Measurements from ENCODE around the gene NRROS. TPM values are rescaled to one million over a fixed set of nuclear protein-coding genes. Genes with fewer than 3 reads are reported as not detected.

The NRROS gene
- polyA plus RNA-seq, 2 donors = 0.77 to 0.92 TPM

- H3K36me3 ChIP-seq (ENCODE audit: control insufficient read depth in 2 of 2, insufficient read depth in 2 of 2, low read length in 1 of 2) = no peaks in the 10 kb centered on the region
- H3K27ac ChIP-seq (ENCODE audit: low read depth in 2 of 2, low read length in 1 of 2) = no peak overlapping the region
- no peaks in the 10 kb centered on the region for H3K9me3 ChIP-seq (ENCODE audit: control insufficient read depth in 2 of 2, insufficient read depth in 1 of 2, low read depth in 1 of 2, low read length in 1 of 2)
- peaks cover 0 to 2% of the 10 kb centered on the region in 2 donors for H3K4me1 ChIP-seq (ENCODE audit: control insufficient read depth in 2 of 2, insufficient read depth in 2 of 2, low read length in 1 of 2)
- no peak overlapping the region for H3K4me3 ChIP-seq (ENCODE audit: low read depth in 1 of 2, low read length in 2 of 2)
- 75 to 89% methylated on average over 4 of the region's 4 CpGs for WGBS, 2 donors
- no peaks in the 10 kb centered on the region for H3K27me3 ChIP-seq (ENCODE audit: control insufficient read depth in 1 of 2, insufficient read depth in 2 of 2, low read length in 2 of 2)
Measured at GRCh38 chr3:196706731-196707130, 67.2 kb downstream of the NRROS start.

DNA sequence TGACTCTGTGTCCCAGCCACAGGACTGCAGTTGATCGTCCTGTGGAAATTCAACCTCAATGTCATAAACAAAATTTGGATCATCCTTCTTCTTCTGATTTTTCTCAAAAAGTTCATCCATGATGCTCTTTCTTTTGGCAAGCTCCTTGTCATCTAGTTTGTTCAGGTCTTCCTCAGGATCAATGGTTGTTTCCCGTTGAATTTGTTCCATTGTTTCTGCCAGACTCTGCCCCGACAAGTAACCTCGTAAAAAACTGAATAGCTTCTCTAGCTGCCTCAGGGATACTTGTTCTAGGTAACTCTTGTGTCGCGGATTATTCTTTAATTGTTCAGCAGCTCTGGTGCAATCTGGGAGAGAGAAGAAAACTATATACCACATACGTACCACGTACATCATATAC, 68.1 kb downstream of the NRROS start:
- no peaks in the 10 kb centered on the region for H3K36me3 ChIP-seq (ENCODE audit: control insufficient read depth in 2 of 2, insufficient read depth in 2 of 2, low read length in 1 of 2)
- H3K4me1 ChIP-seq (ENCODE audit: control insufficient read depth in 2 of 2, insufficient read depth in 2 of 2, low read length in 1 of 2) = peaks cover 0 to 2% of the 10 kb centered on the region in 2 donors
- H3K9me3 ChIP-seq (ENCODE audit: control insufficient read depth in 2 of 2, insufficient read depth in 1 of 2, low read depth in 1 of 2, low read length in 1 of 2) = no peaks in the 10 kb centered on the region
- no peak overlapping the region for H3K4me3 ChIP-seq (ENCODE audit: low read depth in 1 of 2, low read length in 2 of 2)
- 56 to 72% methylated on average over 8 of the region's 8 CpGs for WGBS, 2 donors
- no peaks in the 10 kb centered on the region for H3K27me3 ChIP-seq (ENCODE audit: control insufficient read depth in 1 of 2, insufficient read depth in 2 of 2, low read length in 2 of 2)
- no peak overlapping the region for H3K27ac ChIP-seq (ENCODE audit: low read depth in 2 of 2, low read length in 1 of 2)

- Histone ChIP-seq H3K4me1 (ENCODE audit: control insufficient read depth in 2 of 2, insufficient read depth in 2 of 2, low read length in 1 of 2) (peaks cover 0 to 2% of the 10 kb centered on the region in 2 donors), H3K27ac (ENCODE audit: low read depth in 2 of 2, low read length in 1 of 2) (no peak overlapping the region), H3K4me3 (ENCODE audit: low read depth in 1 of 2, low read length in 2 of 2) (no peak overlapping the region), H3K9me3 (ENCODE audit: control insufficient read depth in 2 of 2, insufficient read depth in 1 of 2, low read depth in 1 of 2, low read length in 1 of 2) (no peaks in the 10 kb centered on the region), H3K36me3 (ENCODE audit: control insufficient read depth in 2 of 2, insufficient read depth in 2 of 2, low read length in 1 of 2) (no peaks in the 10 kb centered on the region), H3K27me3 (ENCODE audit: control insufficient read depth in 1 of 2, insufficient read depth in 2 of 2, low read length in 2 of 2) (no peaks in the 10 kb centered on the region)
- whole genome bisulfite sequencing, 2 donors = 53 to 71% methylated on average over 7 of the region's 7 CpGs
Measured at GRCh38 chr3:196708467-196708866, 69.0 kb downstream of the NRROS start.

Other genes with a start within 250 kb of the NRROS start
- gene UBXN7, start 207.3 kb upstream of the NRROS start, polyA plus RNA-seq = 10 to 100 TPM in 1 of 2 donors, 1 to 10 TPM in 1; 3.8 to 10.2 TPM
- 1 to 10 TPM; 5.3 to 5.7 TPM for gene RNF168, start 135.9 kb upstream of the NRROS start, polyA plus RNA-seq
- not detected for gene SMCO1, start 124.3 kb upstream of the NRROS start, polyA plus RNA-seq
- gene WDR53, start 71.1 kb upstream of the NRROS start, polyA plus RNA-seq = 10 to 100 TPM in 1 of 2 donors, 1 to 10 TPM in 1; 8.6 to 14.6 TPM
- 1 to 10 TPM; 4.1 to 7.0 TPM for gene FBXO45, start 71.0 kb upstream of the NRROS start, polyA plus RNA-seq
- under 1 TPM; 0.47 to 0.82 TPM for gene CEP19, start 72.6 kb downstream of the NRROS start, polyA plus RNA-seq
- 10 to 100 TPM in 1 of 2 donors, 1 to 10 TPM in 1; 7.4 to 12.7 TPM for gene PIGX, start 72.7 kb downstream of the NRROS start, polyA plus RNA-seq
- 10 to 100 TPM; 10.9 to 13.2 TPM for gene PAK2, start 100.2 kb downstream of the NRROS start, polyA plus RNA-seq
- 1 to 10 TPM; 5.7 to 8.4 TPM for gene SENP5, start 228.2 kb downstream of the NRROS start, polyA plus RNA-seq

Data from esophagus (tissue), 2 donors.